HG02798 (cell line): ENCODE results near the gene PJA1.

Experiments
- ATAC-seq: cut with Tn5 transposase; IDR thresholded peaks from one replicate; pipeline ENCODE4 v1.9.1; 2021; ENCODE audit warnings: mild to moderate bottlenecking; ENCODE audit not compliant: unreplicated experiment, poor library complexity

The PJA1 gene

GRCh38 chrX:69119122-69119521 lies 46.1 kb downstream of the PJA1 start:
- no peak for ATAC-seq

- ATAC-seq, result no peak
Measured at GRCh38 chrX:69117876-69118526, 47.3 kb downstream of the PJA1 start.

GRCh38 chrX:69116077-69116476 lies 49.2 kb downstream of the PJA1 start:
- ATAC-seq, result no peak

GRCh38 chrX:69113723-69114122 lies 51.5 kb downstream of the PJA1 start:
- ATAC-seq, result no peak
